IMR-90 (cell line): ENCODE data around the gene STAT5B.

Experiments
- BHLHE40 ChIP-seq: fragments of 150-350 bp; IDR thresholded peaks from 2 replicates; pipeline ENCODE4 v1.6.1; 2016; ENCODE audit warnings: mild to moderate bottlenecking, low read depth, low read length
- CHD1 ChIP-seq: IDR thresholded peaks from 2 replicates; pipeline ENCODE4 v1.6.1; 2012; ENCODE audit warnings: low read depth, low read length, improper control_type of control experiment
- CTCF ChIP-seq: conservative IDR thresholded peaks from 2 replicates; pipeline ENCODE4 v1.5.1; 2012; ENCODE audit warnings: mild to moderate bottlenecking, low read depth, low read length, improper control_type of control experiment
- FOS ChIP-seq: fragments of 150-350 bp; IDR thresholded peaks from 2 replicates; pipeline ENCODE4 v1.6.1; 2016; ENCODE audit warnings: low read depth, low read length
- MAFK ChIP-seq: IDR thresholded peaks from 2 replicates; pipeline ENCODE4 v1.6.1; 2012; ENCODE audit warnings: low read depth, low read length, improper control_type of control experiment
- MAZ ChIP-seq: IDR thresholded peaks from 2 replicates; pipeline ENCODE4 v1.6.1; 2012; ENCODE audit warnings: low read depth, mild to moderate bottlenecking, low read length, improper control_type of control experiment, moderate library complexity, borderline replicate concordance
- MXI1 ChIP-seq: IDR thresholded peaks from 2 replicates; pipeline ENCODE4 v1.6.1; 2012; ENCODE audit warnings: low read depth, mild to moderate bottlenecking, low read length, moderate library complexity, borderline replicate concordance
- POLR2A ChIP-seq: IDR thresholded peaks from 2 replicates; pipeline ENCODE4 v1.6.1; 2012; ENCODE audit warnings: mild to moderate bottlenecking, low read depth, low read length
- RAD21 ChIP-seq: IDR thresholded peaks from 2 replicates; pipeline ENCODE4 v1.6.1; 2012; ENCODE audit warnings: low read length, improper control_type of control experiment
- RCOR1 ChIP-seq: IDR thresholded peaks from 2 replicates; pipeline ENCODE4 v1.6.1; 2012; ENCODE audit warnings: mild to moderate bottlenecking, low read length, improper control_type of control experiment; ENCODE audit not compliant: insufficient replicate concordance
- RFX5 ChIP-seq: IDR thresholded peaks from 2 replicates; pipeline ENCODE4 v1.8.0; 2012; ENCODE audit warnings: low read depth, mild to moderate bottlenecking, low read length, moderate library complexity
- SMC3 ChIP-seq: fragments of 150-350 bp; IDR thresholded peaks from 2 replicates; pipeline ENCODE4 v1.6.1; 2016; ENCODE audit warnings: low read depth, mild to moderate bottlenecking, antibody characterized with exemption, low read length, moderate library complexity
- USF2 ChIP-seq: fragments of 150-350 bp; IDR thresholded peaks from 2 replicates; pipeline ENCODE4 v1.6.1; 2017; ENCODE audit warnings: mild to moderate bottlenecking, antibody characterized with exemption, low read length, low read depth

DNA sequence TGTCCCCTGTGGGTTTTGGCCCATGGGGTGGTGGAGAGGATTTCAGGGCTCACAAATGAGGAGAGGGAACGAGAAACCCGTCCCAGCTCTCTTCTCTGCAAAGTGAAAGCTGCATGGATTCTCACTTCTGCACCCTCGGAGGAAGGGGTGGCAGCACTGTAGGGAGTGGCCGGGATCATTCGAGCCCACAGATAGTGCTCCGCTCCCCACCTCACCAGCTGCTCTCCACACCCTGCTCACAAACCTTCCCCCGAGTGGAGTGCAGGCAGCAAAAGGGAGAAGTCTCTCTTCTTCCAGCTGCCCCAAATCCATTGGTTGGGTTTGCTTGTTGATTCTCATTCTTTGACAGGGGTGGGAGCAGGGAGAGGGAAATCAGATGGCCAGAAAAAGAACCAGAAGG is 32.3 kb upstream of the STAT5B start:
- TF ChIP-seq CTCF (no peak), SMC3 (no peak), POLR2A (no peak), RCOR1 (no peak), MAZ (no peak), CHD1 (no peak), MXI1 (no peak), USF2 (no peak), BHLHE40 (no peak), RAD21 (no peak), MAFK (no peak), RFX5 (no peak), FOS (no peak)
